Loucy (cell line): ENCODE data around the gene RNF26.

Source experiments
- H2AFZ ChIP-seq: fragments of 200-600 bp; sonication (generic); 2 replicates; pipeline ENCODE4 v1.6.0; 2016; ENCODE audit warnings: antibody characterized with exemption, mild to moderate bottlenecking, low read length, moderate library complexity
- H3F3A ChIP-seq: fragments of 200-600 bp; 2 replicates; pipeline ENCODE4 v1.6.0; 2016; ENCODE audit warnings: antibody characterized with exemption, low read depth, mild to moderate bottlenecking
- H3K27me3 ChIP-seq: fragments of 200-600 bp; sonication (generic); 2 replicates; pipeline ENCODE4 v1.6.1; 2014; ENCODE audit warnings: low read length, mild to moderate bottlenecking; ENCODE audit not compliant: insufficient read depth, poor library complexity, severe bottlenecking
- H3K36me3 ChIP-seq: fragments of 200-600 bp; sonication (generic); 2 replicates; pipeline ENCODE4 v1.6.1; 2016; ENCODE audit warnings: low read length; ENCODE audit not compliant: insufficient read depth
- H3K4me1 ChIP-seq: fragments of 200-600 bp; sonication (generic); 2 replicates; pipeline ENCODE4 v1.5.1; 2014; ENCODE audit warnings: low read length, mild to moderate bottlenecking; ENCODE audit not compliant: insufficient read depth, poor library complexity, severe bottlenecking
- H3K4me2 ChIP-seq: fragments of 200-600 bp; sonication (generic); 2 replicates; pipeline ENCODE4 v1.6.0; 2014; ENCODE audit warnings: antibody characterized with exemption, low read length, low read depth, mild to moderate bottlenecking; ENCODE audit not compliant: poor library complexity, severe bottlenecking
- H3K4me3 ChIP-seq: fragments of 200-600 bp; sonication (generic); 2 replicates; pipeline ENCODE4 v1.5.1; 2014; ENCODE audit warnings: low read length, mild to moderate bottlenecking, mixed read lengths; ENCODE audit not compliant: poor library complexity, severe bottlenecking
- H3K79me2 ChIP-seq: fragments of 200-600 bp; sonication (generic); 2 replicates; pipeline ENCODE4 v1.6.1; 2014; ENCODE audit warnings: low read length; ENCODE audit not compliant: insufficient read depth
- H3K9ac ChIP-seq: fragments of 200-600 bp; sonication (generic); 2 replicates; pipeline ENCODE4 v1.6.0; 2014; ENCODE audit warnings: mild to moderate bottlenecking, low read depth, low read length, moderate library complexity; ENCODE audit not compliant: poor library complexity, severe bottlenecking
- H3K9me2 ChIP-seq: fragments of 200-600 bp; sonication (generic); replicated peaks from 2 replicates; pipeline ENCODE4 v1.6.1; 2016; ENCODE audit warnings: low read depth, low read length, mixed read lengths
- H3K9me3 ChIP-seq: fragments of 200-600 bp; sonication (generic); 2 replicates; pipeline ENCODE4 v1.6.1; 2014; ENCODE audit warnings: mild to moderate bottlenecking, antibody characterized with exemption, low read length, low read depth; ENCODE audit not compliant: insufficient read depth
- H4K20me1 ChIP-seq: fragments of 200-600 bp; sonication (generic); 2 replicates; pipeline ENCODE4 v1.6.0; 2014; ENCODE audit warnings: antibody characterized with exemption, low read length, mild to moderate bottlenecking; ENCODE audit not compliant: insufficient read depth, poor library complexity, severe bottlenecking
- EZH2phosphoT487 ChIP-seq: fragments of 200-600 bp; IDR thresholded peaks from 2 replicates; pipeline ENCODE4 v1.6.1; 2018; ENCODE audit warnings: antibody characterized with exemption, mild to moderate bottlenecking, moderate library complexity, borderline replicate concordance
- TF ChIP-seq, protein P1 (sequence below): fragments of 200-600 bp; sonication (generic); conservative IDR thresholded peaks from 2 replicates; pipeline ENCODE4 v1.5.1; 2014; ENCODE audit warnings: mild to moderate bottlenecking, antibody characterized with exemption, low read length

Gene RNF26

DNA sequence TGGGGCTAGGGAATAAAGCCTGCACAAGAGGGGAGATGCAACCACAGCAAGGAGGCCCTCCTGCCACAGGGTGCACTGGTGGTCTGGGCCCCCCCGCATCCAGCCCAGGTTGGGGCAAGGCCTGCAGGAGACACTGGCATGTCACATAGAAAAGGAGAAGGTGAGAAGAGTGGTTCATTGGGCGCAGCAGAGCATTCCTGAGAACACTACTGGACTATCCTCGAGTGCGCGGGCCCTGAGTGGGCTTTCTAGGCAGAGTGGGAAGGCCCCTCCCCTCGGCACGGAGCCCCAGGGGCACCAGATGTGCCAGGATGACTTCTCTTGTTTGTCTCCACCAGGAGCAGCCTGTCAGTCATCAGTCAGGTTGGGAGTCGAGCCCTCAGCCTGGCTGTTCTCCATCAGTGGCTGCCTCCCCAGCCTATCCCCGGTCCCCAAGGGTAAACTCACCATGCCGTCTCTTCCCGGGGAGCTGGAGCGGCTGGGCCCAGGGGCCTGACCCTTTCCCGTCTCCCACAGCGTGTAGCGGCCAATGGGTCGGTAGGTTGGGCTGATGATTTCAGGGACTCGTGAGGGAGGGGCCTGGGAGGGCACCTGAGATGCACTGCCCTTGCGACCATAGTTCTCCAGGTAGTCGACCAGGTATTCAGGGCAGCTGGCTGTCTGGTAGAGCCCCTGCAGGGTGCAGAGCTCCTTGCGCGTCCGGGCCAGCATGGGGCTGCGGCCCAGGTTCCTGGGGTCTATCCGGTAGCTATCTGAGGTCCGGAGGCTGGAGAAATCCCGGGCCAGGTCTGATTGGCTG is 38.1 kb downstream of the RNF26 start:
- no peak overlapping the region for H2AFZ ChIP-seq
- H4K20me1 ChIP-seq: no peaks in the 10 kb centered on the region
- no peak overlapping the region for H3K4me3 ChIP-seq
- H3F3A ChIP-seq: no peaks in the 10 kb centered on the region
- no peaks in the 10 kb centered on the region for H3K79me2 ChIP-seq
- peaks cover 17% of the 10 kb centered on the region for H3K4me1 ChIP-seq
- no peaks in the 10 kb centered on the region for H3K9me3 ChIP-seq
- H3K27me3 ChIP-seq: no peaks in the 10 kb centered on the region
- H3K4me2 ChIP-seq: no peak overlapping the region
- no peak for TF ChIP-seq EZH2phosphoT487
- TF ChIP-seq, protein P1, sequence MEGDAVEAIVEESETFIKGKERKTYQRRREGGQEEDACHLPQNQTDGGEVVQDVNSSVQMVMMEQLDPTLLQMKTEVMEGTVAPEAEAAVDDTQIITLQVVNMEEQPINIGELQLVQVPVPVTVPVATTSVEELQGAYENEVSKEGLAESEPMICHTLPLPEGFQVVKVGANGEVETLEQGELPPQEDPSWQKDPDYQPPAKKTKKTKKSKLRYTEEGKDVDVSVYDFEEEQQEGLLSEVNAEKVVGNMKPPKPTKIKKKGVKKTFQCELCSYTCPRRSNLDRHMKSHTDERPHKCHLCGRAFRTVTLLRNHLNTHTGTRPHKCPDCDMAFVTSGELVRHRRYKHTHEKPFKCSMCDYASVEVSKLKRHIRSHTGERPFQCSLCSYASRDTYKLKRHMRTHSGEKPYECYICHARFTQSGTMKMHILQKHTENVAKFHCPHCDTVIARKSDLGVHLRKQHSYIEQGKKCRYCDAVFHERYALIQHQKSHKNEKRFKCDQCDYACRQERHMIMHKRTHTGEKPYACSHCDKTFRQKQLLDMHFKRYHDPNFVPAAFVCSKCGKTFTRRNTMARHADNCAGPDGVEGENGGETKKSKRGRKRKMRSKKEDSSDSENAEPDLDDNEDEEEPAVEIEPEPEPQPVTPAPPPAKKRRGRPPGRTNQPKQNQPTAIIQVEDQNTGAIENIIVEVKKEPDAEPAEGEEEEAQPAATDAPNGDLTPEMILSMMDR: no peak
- H3K36me3 ChIP-seq: no peaks in the 10 kb centered on the region
- no peak overlapping the region for H3K9ac ChIP-seq
- H3K9me2 ChIP-seq: no peaks in the 10 kb centered on the region

DNA sequence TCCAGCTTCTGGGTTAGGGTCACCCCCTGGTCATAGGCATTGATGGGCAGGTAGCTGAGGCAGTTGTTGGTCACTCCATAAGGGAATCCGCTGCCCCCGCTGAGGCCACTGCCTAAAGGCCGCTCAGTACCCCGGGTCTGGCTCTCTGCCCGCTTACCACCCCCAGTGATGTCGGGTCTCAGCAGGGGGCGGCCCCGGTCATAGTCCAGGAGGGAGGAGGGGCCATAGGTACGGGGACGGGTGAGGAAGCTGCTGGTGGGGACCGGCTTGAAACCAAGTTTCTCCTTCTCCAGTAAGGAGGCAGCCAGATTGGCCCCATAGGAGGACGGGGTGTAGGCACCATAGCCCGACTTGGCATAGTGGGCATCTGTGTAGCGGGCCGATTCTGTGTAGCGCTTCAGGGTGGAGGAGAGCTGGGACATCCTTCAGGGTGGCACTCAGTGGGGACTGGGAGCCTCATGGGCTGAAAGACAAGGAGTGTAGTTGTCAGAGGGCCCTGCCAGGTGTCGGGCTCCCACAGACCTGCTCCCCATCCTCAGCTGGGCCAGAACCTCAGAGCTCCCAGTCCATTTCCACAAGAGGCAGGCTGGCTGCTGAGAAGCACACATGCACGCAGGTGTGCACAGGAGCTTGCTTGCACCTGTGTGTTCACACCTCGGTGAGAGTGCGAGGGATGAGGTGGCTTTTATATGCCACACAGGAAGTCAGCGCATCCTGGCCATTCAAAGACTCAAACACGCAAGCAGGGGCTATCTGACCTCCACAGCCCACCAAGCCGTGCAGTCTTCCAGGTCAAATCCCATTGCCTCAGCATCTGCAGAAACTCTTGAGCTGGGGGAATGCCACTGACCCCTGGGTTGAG is 39.0 kb downstream of the RNF26 start:
- Histone ChIP-seq H3K36me3 (no peaks in the 10 kb centered on the region), H4K20me1 (no peaks in the 10 kb centered on the region), H2AFZ (no peak overlapping the region), H3K27me3 (no peaks in the 10 kb centered on the region), H3K4me3 (no peak overlapping the region), H3K9me2 (no peaks in the 10 kb centered on the region), H3F3A (no peaks in the 10 kb centered on the region), H3K9ac (no peak overlapping the region), H3K79me2 (no peaks in the 10 kb centered on the region), H3K9me3 (no peaks in the 10 kb centered on the region), H3K4me2 (peak overlapping the region; percentile 11), H3K4me1 (peaks cover 25% of the 10 kb centered on the region)
- TF ChIP-seq, protein P1: no peak
- TF ChIP-seq EZH2phosphoT487: no peak

DNA sequence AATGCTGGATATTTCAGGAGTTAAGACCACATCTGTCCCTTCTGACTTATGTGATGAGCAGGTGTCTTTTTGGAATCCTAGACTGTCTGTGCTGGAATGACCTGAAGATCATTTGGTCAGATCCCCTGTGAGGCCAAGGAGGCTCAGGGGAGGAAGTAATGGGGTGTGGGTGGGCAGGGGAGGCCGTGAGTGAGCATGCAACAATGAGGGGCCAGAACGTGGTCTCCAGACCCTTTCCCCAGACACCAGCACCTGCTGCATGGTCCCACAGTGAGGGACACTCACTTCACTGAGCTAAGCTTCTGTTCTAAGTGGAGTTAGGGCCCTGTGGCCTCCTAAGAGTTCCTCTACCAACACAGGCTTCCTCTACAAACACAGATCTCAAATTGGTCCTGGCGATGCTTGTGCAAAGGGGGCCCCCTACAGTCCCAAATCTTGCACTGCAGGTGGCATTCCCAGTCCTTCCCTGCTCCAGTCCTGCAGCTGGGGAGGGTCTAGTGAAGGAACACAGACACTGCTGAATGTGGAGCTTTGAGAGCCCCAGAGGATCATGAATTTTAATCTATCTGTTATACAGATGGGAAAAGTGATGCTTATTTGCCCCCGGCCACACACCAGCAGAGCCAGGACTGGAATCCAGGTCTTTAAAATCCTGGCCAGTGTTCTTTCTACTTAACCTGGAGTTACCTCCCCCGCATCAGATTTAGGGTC is 39.7 kb downstream of the RNF26 start:
- Histone ChIP-seq H3K4me1 (peaks cover 28% of the 10 kb centered on the region), H3K9me2 (no peaks in the 10 kb centered on the region), H4K20me1 (no peaks in the 10 kb centered on the region), H3K36me3 (no peaks in the 10 kb centered on the region), H3K4me2 (peak overlapping the region; percentile 11), H3K27me3 (no peaks in the 10 kb centered on the region), H3F3A (no peaks in the 10 kb centered on the region), H2AFZ (no peak overlapping the region), H3K9ac (no peak overlapping the region), H3K79me2 (no peaks in the 10 kb centered on the region), H3K4me3 (no peak overlapping the region), H3K9me3 (no peaks in the 10 kb centered on the region)
- TF ChIP-seq, protein P1: peak; percentile 98
- no peak for TF ChIP-seq EZH2phosphoT487
